ENCODE data around the gene SPOCD1. TPM values are rescaled to one million over a fixed set of nuclear protein-coding genes. Genes with fewer than 3 reads are reported as not detected.

Gene SPOCD1
- total RNA-seq, 1 donor from 2014 or later = 0.56 TPM

DNA sequence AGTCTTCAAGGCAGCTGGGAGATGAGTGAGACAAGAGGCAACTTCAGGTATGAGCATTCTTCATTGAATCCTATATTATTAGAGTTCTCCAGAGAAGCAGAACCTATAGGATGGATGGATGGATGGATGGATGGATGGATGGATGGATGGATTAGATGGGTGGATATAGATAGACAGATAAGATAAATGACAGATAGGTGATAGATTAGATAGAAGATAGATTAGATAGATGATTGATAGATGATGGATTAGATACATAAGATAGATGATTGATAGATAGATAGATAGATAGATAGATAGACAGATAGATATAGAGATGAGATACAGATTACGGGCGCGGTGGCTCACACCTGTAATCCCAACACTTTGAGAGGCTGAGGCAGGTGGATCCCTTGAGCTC is 43.2 kb upstream of the SPOCD1 start:
- DNase-seq (ENCODE audit: low read depth, low spot score) = no peak
- Mint-ChIP-seq H3K9me3 (no peaks in the 10 kb centered on the region), H3K4me3 (no peak overlapping the region), H3K27me3 (ENCODE audit: low read depth) (no peaks in the 10 kb centered on the region), H3K36me3 (ENCODE audit: low read depth) (no peaks in the 10 kb centered on the region), H3K27ac (ENCODE audit: unreplicated experiment) (no peak overlapping the region), H3K4me1 (no peaks in the 10 kb centered on the region)
- TF ChIP-seq CTCF (conservative IDR thresholded peaks at IDR 0.05) = no peak

DNA sequence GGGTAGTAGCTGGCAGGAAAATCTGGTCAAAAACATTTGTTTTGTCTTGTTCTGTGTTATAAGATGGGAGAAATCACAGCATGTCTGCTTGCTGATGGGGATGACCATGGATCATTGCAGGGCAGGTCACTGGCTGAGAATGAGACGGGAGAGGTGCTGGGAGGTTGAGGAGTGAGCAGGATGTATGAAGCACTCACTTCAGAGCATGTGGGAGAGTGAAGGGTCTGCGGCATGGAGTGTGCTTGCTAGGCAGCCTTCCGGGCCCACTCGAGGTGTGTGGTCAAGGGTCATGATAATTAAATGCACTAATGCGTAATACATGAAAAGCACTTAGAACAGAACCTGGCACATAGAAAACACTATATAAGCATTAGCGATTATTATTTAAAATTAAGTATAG is 42.0 kb upstream of the SPOCD1 start:
- Mint-ChIP-seq H3K27ac (ENCODE audit: unreplicated experiment) (no peak overlapping the region), H3K4me1 (no peaks in the 10 kb centered on the region), H3K36me3 (ENCODE audit: low read depth) (no peaks in the 10 kb centered on the region), H3K4me3 (no peak overlapping the region), H3K27me3 (ENCODE audit: low read depth) (no peaks in the 10 kb centered on the region), H3K9me3 (no peaks in the 10 kb centered on the region)
- DNase-seq (ENCODE audit: low read depth, low spot score) = no peak
- TF ChIP-seq CTCF (conservative IDR thresholded peaks at IDR 0.05) = no peak

DNA sequence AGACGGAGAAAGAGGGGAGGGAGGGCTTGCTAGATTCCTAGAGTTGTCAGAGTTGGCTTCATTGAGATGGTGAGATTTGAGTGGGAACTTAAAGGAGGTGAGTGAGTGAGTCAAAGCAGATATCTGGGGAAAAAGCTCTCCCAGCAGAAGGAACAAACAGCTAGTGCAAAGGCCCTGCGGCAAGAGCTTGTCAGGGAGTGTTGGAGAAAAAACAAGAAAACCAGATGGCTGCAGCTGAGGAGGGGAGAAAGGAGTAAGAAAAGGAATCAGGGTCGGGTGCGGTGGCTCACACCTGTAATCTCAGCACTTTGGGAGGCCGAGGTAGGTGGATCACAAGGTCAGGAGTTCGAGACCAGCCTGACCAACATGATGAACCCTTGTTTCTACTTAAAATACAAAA is 40.3 kb upstream of the SPOCD1 start:
- Mint-ChIP-seq H3K4me1 (no peaks in the 10 kb centered on the region), H3K36me3 (ENCODE audit: low read depth) (no peaks in the 10 kb centered on the region), H3K9me3 (no peaks in the 10 kb centered on the region), H3K27me3 (ENCODE audit: low read depth) (no peaks in the 10 kb centered on the region), H3K4me3 (no peak overlapping the region), H3K27ac (ENCODE audit: unreplicated experiment) (no peak overlapping the region)
- TF ChIP-seq CTCF (conservative IDR thresholded peaks at IDR 0.05) = no peak
- DNase-seq (ENCODE audit: low read depth, low spot score) = no peak

DNA sequence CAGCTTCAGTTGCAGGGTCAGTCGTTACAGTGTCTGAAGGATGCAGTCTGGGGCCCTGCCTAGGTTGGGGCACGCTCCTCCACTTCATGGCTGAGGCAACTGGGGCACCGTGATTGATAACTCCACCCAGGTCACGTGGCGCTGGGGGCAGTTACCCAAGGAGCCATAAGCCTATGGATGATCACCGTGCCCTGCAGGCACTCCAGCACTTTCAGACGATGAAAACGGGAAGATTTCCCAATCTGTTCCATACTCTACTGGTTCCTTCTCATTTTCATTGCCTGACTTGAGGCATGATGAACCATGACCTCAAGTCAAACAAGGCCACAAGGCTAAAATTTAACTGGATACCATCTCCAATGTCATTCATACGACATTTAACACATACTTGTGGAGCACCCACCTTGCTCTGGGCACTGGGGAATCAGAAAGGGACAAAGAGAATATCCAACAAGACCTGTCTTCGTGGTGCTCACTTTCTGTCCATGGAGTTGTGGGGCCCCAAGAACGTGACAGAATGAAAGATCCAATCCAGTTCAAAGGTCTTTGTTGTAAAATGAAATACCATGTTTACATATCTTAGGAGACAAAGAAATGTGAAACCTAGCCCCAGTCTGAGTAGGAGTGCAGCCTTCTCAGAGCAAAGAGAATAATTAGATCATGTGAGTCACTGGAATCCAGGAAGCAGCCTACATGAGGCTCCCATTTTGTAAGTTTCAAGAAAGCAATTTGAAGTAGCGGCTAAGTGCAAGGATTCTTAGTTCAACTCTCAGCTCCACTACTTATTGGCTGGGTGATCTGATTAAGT is 39.4 kb upstream of the SPOCD1 start:
- H3K9me3 Mint-ChIP-seq = no peaks in the 10 kb centered on the region
- H3K4me1 Mint-ChIP-seq = no peaks in the 10 kb centered on the region
- DNase-seq (ENCODE audit: low read depth, low spot score) = no peak
- TF ChIP-seq CTCF (conservative IDR thresholded peaks at IDR 0.05) = no peak
- H3K27me3 Mint-ChIP-seq (ENCODE audit: low read depth) = no peaks in the 10 kb centered on the region
- no peak overlapping the region for H3K4me3 Mint-ChIP-seq
- no peaks in the 10 kb centered on the region for H3K36me3 Mint-ChIP-seq (ENCODE audit: low read depth)
- no peak overlapping the region for H3K27ac Mint-ChIP-seq (ENCODE audit: unreplicated experiment)

- TF ChIP-seq CTCF (conservative IDR thresholded peaks at IDR 0.05) = no peak
- no peak for DNase-seq (ENCODE audit: low read depth, low spot score)
- no peak overlapping the region for H3K27ac Mint-ChIP-seq (ENCODE audit: unreplicated experiment)
- no peaks in the 10 kb centered on the region for H3K4me1 Mint-ChIP-seq
- H3K36me3 Mint-ChIP-seq (ENCODE audit: low read depth) = no peaks in the 10 kb centered on the region
- no peak overlapping the region for H3K4me3 Mint-ChIP-seq
- H3K9me3 Mint-ChIP-seq = no peaks in the 10 kb centered on the region
- H3K27me3 Mint-ChIP-seq (ENCODE audit: low read depth) = no peaks in the 10 kb centered on the region
Observed at GRCh38 chr1:31849653-31850052, 33.8 kb upstream of the SPOCD1 start.

Data from neural crest cell (in vitro differentiated cells).